A673 (cell line): ENCODE results near the gene AQP12A.

Experiments
- CTCF ChIP-seq: fragments of 300-800, 200-600 bp; sonication (generic); conservative IDR thresholded peaks from 2 replicates; pipeline ENCODE4 v1.5.1; 2017; ENCODE audit warnings: low read depth, mild to moderate bottlenecking, antibody characterized with exemption, low read length, moderate library complexity, mixed read lengths
- EZH2 ChIP-seq: fragments of 200-600 bp; sonication (generic); IDR thresholded peaks from 2 replicates; pipeline ENCODE4 v1.6.1; 2017; ENCODE audit warnings: borderline replicate concordance, low read depth, mild to moderate bottlenecking, mixed read lengths, antibody characterized with exemption, low read length; ENCODE audit not compliant: poor library complexity, severe bottlenecking

- no peak for TF ChIP-seq EZH2
- no peak for TF ChIP-seq CTCF
These were observed 20.0 kb downstream of the AQP12A start for GRCh38 chr2:240711701-240712100.
